ENCODE results near the gene SH3RF1.

SH3RF1 gene

GRCh38 chr4:169163495-169163894 is 107.3 kb downstream of the SH3RF1 start:
- DNase-seq (ENCODE audit: low spot score): no peak

DNA sequence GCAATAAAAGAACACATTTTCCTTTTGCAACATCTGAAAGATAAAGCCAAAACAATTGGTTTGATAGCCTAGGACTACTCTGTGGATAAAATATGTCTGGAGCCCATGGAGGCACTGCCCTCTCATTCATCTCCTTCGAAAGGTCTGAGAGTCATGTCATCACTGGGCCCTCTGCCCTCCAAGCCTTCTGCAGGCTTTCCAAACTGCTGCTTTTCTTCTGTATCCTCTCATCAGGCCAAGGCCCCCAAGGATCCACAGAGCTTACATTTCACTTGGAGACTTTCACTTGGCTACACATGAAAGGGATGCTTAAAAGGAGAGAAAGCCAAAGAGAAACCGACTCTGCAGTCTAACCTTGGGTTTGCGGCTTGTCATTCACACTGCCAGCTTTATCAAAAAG is 109.9 kb downstream of the SH3RF1 start:
- DNase-seq (ENCODE audit: low spot score): no peak

GRCh38 chr4:169159624-169160171 is 111.1 kb downstream of the SH3RF1 start:
- DNase-seq (ENCODE audit: low spot score): no peak

- DNase-seq (ENCODE audit: low spot score): no peak
These were observed 111.9 kb downstream of the SH3RF1 start for GRCh38 chr4:169158861-169159260.

- no peak for DNase-seq (ENCODE audit: low spot score)
These were observed 112.7 kb downstream of the SH3RF1 start for GRCh38 chr4:169158046-169158445.

GRCh38 chr4:169156392-169156791 is 114.4 kb downstream of the SH3RF1 start:
- DNase-seq (ENCODE audit: low spot score): no peak

- no peak for DNase-seq (ENCODE audit: low spot score)
These were observed 116.6 kb downstream of the SH3RF1 start for GRCh38 chr4:169154121-169154520.

DNA sequence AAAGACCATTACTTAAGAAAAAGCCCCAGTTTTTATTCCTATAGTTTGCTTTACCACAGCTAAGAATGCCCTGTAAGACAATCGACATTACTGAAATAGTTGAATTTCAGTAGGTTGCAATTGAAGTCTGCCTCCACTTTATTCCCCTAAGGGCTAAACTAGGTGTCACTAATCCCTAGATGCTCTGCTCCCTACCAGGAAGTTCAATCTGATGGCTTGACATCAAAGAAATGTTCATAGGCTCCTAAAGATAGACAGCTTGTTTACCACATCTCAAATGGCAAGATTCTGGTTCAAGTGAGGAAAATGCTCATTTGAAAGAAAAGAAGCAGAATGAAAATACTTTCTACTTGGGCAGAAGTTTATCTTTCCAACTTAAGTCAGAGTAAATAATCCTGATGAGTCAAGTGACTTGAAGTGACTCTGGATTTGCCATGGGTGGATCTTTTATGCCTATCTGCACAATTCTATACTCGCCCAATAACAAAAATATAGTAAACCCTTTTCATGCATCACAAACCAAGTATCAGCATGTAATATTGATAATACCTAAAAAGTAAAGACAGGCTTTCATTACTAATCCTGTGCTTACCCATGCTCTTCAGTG is 117.2 kb downstream of the SH3RF1 start:
- DNase-seq (ENCODE audit: low spot score): no peak

- no peak for DNase-seq (ENCODE audit: low spot score)
These were observed 117.9 kb downstream of the SH3RF1 start for GRCh38 chr4:169152899-169153298.

- DNase-seq (ENCODE audit: low spot score): no peak
These were observed 118.7 kb downstream of the SH3RF1 start for GRCh38 chr4:169152098-169152497.

- DNase-seq (ENCODE audit: low spot score): no peak
These were observed 119.1 kb downstream of the SH3RF1 start for GRCh38 chr4:169151671-169152070.

GRCh38 chr4:169150806-169151205 is 120.0 kb downstream of the SH3RF1 start:
- no peak for DNase-seq (ENCODE audit: low spot score)

DNA sequence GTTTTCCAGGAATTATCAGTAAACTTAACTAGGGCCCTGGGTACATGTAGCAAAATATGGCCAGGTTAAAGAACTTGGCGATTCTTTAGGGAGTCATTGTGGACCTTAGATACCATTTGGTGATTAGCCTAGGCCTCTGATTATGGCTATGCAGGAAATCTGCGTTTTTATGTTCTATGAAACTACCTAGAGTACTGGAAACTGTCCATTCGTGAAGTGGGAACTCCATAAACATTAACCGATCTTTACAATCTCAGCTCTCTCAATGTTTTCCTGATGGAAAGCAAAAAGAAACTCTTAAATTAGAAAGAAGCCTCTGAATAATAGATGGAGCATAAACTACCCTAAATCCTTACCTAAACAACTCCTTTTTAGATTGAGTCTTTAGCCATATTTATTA is 121.9 kb downstream of the SH3RF1 start:
- no peak for DNase-seq (ENCODE audit: low spot score)

GRCh38 chr4:169147191-169147590 is 123.6 kb downstream of the SH3RF1 start:
- no peak for DNase-seq (ENCODE audit: low spot score)

DNA sequence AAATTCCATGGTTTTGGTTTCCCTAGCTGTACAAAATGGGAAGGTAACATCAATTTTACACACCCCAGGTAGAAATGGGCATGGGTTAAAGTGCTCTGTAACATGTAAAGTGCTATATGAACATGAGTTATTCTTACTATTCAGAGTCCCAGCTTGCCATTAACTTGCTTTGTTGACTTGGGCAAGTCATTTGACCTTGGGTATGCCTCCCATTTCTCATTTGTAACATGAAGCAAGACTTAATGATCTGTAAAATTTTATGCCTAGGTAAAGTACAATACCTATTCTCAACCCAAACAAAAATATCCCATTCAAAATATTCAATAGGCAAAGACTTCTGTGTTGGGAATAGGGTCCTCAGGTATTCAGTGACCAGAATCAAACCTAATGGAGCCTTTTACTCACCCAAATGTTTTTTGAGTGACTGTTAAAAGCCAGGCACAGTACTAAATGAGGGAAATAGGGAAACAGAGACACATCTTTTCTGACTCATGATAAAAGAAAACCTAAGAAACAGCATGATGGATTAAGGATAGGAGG is 126.6 kb downstream of the SH3RF1 start:
- DNase-seq (ENCODE audit: low spot score): no peak

DNA sequence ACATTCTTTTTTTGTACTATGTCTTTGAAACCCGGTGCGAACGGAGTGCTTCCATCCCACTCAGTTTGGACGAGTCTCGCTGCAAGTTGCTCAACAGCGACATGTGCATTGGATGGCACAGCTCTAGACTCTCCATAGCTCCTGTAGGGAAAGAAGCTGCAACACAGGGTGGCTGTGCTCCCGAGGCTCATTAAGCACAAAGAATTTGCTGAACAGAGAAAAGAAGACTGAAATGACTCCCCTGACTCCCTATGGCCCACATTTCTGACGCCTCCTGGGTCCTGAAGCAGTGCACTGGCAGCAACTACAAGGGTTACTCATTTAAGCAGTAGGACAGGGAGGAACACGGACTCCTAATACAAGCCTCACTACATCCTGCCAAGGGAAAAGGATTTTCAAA is 127.4 kb downstream of the SH3RF1 start:
- no peak for DNase-seq (ENCODE audit: low spot score)

DNA sequence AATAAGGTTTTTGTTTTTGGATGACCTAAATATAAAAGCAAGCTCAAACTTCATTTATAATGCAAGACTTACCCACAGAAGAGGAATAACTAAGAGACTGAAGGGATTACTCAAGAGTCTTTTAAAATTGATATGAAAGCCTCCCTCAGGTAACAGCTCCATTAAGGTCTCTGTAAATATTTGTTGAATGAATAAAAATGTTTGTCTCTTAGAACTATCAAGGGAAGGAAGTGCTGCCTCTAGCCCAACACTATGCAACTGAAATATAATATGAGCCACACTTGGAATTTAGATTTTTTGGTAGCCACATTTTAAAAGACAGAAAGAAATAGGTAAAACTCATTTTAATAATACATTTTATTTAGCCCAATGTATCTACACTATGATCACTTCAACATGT is 127.8 kb downstream of the SH3RF1 start:
- no peak for DNase-seq (ENCODE audit: low spot score)

DNA sequence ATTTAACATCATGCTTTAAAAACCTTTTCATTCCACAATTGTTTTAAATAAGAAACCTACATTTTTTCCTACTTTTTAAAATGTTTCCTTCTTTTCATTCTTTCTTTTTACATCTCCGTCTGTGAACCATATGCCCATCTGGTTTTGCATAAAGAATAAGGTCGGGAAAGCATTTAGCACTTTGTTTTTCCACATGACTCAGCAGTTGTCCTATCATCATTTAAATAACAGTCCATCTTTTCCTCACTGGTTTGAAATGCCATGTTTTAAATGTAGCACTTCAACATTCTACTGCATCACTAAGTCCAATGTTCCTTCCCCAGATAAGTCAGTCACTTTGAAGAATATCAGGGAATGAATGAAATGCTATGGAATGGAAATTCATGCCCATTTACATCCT is 128.4 kb downstream of the SH3RF1 start:
- DNase-seq (ENCODE audit: low spot score): no peak

- DNase-seq (ENCODE audit: low spot score): no peak
These were observed 131.7 kb downstream of the SH3RF1 start for GRCh38 chr4:169139021-169139420.

- DNase-seq (ENCODE audit: low spot score): no peak
These were observed 133.2 kb downstream of the SH3RF1 start for GRCh38 chr4:169137558-169137920.

DNA sequence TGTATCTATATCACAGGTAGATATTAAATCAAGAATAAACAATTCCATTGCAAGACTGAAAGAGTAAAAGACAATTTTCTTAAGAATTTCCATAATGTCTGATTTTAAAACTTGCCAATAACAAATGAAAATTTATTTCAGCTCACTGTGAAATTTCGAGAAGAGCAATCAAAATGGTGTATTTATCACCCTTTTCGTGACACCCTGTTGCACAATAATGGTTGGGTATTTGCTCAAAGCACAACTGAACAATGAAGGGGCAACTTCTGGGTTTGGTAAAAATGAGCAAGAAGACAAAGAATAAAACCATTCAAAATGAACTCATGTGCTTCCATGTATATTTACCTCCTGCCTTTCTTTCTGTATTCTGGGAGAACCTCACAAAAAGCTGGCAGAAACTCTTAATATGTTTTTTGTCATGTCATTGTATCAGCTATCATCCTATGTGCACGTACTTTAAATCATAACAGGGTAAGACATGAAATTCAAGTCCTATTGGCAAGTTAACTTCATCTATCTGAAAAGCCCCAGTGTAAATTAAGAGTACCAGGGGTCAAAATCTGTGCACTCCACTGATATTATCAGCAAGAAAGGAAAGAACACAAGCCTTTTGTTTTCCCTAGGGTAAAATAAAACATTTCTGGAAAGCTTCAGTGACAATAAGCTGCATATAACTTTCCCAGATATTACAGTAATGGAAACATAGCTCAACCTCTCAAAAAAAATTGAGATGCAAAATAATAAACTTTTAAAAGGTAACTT is 133.8 kb downstream of the SH3RF1 start:
- DNase-seq (ENCODE audit: low spot score): no peak

DNA sequence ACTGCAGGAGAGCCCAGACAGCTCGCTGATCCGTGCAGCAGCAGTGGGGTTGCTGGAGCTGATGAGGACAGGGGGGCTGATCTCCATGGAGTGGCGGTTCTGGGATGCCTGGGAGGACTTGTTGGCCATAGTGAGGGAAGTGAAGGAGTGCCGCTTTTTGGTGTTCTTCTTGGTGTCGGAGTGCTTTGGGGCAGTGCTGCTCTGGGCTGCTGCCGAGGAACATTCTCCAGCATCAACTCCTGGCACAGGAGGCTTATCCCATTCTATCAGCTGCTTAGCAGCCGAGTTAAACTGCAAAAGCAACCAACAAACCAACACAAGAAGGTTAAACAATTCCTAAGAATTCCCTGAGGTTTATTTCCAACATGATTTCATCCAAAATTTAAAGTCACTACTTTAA is 134.4 kb downstream of the SH3RF1 start:
- DNase-seq (ENCODE audit: low spot score): no peak

DNA sequence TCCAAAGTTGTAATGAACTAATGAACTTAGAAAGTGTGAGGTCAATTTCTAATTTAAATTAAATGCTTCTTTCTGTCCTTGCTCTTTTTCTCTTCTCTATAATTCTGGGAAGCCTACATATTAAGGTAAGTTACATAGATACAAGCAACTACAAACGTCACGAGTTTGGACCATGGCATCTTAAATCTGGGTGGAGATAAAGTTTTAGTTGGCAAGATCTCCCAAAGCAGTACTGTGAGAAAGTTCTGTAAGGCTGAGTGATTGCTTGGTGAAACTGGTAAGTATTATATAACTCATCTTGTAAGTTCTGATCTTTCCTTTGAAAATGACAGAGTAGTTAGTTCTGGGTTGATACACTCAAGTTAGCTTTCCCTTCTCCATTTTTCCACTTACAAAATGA is 135.0 kb downstream of the SH3RF1 start:
- no peak for DNase-seq (ENCODE audit: low spot score)

All from activated CD4-positive, alpha-beta T cell treated with anti-CD3 and anti-CD28 coated beads, Interleukin-2, Interleukin-4, amounts not matched to agents 100 ng/mL and 50 ng/mL, durations not matched to agents 16 hours and 8 hours (primary cell).